HG03432 (cell line): ENCODE results near the gene B9D2.
"Not testable (repeated sequence)": the region's sequence is repeated elsewhere in the genome, so short reads cannot be mapped to it uniquely, and the experiment has no call there.

Experiments
- ATAC-seq: cut with Tn5 transposase; IDR thresholded peaks from one replicate; pipeline ENCODE4 v1.9.1; 2021; ENCODE audit warnings: mild to moderate bottlenecking, moderate library complexity; ENCODE audit not compliant: unreplicated experiment

The B9D2 gene

DNA sequence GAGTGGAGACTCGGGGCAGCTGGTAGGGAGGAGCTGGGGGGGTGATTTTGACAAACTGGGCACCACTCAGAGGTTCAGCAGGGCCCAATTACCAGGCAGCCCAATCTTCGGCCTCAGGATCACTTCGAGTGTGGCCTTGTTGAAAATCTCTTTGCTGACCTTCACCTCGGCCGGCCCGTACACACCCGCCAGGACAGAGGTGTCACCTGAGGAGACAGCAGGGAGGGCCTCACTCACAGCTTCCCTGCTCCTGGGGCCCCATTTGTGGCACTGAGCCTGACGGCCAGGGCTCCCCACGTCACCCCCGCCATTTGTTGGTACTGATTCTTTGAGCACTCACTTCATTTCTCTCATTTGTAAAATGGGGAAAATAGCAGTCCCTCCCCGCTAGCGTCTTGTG lies 28.8 kb upstream of the B9D2 start:
- ATAC-seq = no peak

DNA sequence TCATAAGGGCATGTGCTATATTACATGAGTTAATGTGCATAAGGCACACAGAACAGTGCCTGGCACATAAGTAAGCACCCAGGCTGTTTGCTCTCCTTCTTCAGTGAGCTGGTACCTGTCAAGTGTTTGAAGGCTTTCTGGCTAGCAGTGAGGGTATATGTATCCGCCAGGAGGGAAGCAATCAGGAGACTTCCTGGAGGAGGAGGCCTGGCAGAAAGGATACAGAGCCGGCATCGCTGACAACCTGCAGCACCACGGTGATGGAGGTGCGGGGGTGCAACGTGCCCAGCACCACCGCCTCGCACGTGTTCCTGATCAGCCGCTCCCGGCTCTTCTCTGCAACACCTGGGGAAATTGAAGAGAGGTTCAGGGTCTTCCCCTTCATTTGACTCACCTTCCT lies 27.7 kb upstream of the B9D2 start:
- ATAC-seq = no peak

DNA sequence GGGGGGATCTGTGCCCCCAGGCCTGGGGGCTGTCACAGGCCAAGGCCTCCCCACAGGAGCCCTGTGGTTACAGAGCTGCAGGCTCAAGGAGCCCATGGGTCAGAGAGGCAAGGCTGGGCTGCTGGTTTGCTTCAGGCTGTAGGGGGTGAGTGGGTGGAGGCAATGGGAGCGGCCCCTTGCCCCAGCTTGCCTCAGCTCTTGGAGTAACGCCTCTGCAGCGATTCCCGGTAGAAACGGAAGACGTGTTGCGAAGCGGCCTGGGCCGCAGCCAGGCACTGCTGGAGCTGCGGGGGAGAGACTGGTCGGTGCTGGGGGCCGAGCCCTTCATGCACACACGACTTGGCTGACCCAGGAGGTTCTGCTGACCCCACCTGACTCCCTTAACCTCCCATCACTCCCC lies 22.5 kb upstream of the B9D2 start:
- ATAC-seq = no peak

DNA sequence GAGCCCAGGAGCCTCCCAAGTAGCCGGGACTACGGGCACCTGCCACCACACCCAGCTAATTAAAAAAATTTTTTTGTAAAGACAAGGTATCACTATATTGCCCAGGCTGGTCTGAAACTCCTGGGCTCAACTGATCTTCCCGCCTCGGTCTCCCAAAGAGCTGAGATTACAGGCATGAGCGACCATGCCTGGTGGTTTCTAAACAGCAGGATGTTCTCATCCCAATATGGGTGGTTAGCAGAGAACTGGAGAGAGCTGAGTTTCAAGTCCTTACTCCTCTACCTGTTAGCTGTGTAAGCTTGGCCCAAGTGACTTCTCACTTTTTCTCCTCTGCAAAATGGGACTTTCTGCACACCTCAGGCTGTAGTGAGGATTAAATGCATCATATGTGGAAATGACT lies 20.4 kb upstream of the B9D2 start:
- ATAC-seq = no peak

DNA sequence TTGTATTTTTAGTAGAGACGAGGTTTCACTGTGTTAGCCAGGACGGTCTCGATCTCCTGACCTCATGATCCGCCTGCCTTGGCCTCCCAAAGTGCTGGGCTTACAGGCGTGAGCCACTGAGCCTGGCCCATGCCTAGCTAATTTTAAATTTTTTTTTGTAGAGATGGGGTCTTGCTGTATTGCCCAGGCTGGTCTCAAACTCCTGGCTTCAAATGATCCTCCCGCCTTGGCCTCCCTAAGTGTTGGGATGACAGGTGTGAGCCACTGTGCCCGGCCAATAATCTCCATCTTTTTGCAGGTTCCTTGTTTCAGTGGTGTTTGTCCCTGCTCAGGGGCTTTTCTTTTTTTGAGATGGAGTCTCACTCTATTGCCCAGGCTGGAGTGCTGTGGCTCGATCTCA lies 17.6 kb upstream of the B9D2 start:
- ATAC-seq = not testable (repeated sequence)

DNA sequence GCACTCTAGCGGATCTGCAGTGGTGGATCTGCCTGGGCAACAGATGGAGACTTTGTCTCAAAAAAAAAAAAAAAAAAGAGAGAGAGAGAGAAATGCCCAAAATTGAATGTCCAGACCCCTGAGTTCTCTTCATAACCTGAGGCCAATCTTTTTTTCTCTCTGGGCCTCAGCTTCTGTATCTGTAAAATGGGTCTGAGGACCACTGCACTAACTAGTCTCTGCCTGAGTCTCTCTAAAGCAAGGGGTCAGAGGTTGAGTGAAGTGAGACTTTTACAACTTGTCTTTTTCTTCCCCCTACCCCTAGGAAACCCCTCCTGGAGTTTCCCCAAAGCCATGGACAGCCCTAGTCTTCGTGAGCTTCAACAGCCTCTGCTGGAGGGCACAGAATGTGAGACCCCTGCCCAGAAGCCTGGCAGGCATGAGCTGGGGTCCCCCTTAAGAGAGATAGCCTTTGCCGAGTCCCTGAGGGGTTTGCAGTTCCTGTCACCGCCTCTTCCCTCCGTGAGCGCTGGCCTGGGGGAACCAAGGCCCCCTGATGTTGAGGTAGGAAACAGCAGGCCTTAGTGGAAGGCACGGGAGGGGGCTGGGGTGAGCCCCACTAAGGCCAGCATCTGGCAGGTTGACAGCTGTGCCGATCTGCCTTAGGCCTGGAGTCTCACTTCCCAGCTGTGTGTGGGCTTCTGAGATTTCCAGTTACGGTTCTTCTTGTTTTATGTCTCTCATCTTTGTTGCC lies 14.2 kb upstream of the B9D2 start:
- ATAC-seq = peak; percentile 70

DNA sequence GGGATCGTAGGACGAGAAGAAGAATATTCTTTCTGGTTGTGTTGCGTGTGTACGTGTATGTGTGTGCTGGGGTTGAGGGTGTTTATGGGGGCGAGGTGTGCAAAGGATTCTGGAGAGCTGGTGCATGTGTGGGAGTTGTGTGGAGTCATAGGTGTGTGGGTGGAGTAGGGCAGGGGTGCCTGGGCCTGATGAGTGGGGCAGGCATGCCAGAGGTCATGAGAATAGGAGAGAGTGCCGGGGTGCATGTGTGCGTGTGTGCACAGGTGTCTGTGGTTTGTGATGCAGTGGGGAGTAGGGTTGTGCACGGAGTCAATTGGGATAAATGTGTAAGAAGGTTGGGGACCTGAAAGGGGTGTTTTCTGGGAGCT lies 13.0 kb upstream of the B9D2 start:
- no peak for ATAC-seq

DNA sequence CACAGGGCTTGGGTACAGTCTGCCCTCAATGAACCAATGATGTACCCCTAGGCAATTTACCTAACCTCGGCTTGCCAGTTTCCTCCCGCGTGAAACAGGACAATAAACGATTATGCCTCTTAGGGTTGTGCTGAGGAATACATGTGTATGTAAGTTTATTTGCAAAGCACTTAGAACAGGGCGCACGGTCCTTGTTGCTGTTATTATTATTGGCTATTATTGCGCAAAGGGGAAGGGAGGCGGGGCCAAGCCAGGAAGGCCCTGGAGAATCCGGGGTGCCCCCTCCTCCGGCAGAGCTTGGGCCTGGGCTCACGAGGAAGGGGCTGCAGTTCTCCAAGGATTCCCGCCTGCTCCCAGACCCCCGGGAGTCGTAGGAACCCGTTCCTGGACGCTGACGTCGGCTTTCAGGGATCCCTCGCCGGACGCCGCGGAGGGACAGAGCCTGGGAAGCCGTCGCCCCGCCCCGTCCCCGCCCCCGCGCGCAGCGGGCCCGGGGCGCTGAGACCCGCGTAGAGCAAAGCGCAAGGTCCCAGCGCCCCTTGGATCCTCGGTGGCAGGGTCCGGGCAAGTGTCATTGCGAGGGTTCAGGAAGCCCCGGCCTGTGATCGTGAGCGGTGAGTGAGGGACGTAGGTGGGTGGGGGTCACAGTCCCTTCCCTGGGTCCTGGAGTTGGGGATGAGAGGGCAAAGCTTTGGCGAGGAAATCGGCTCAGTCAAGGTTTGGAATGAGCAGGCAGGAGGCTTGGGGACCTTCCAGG lies 12.5 kb upstream of the B9D2 start, which contains the start of gene TMEM91:
Gene TMEM91, plus strand, starts transcription at position 293 of the 757 bp plus-strand sequence. CDS start 1,777 bp downstream, outside the sequence.
- ATAC-seq = no peak

DNA sequence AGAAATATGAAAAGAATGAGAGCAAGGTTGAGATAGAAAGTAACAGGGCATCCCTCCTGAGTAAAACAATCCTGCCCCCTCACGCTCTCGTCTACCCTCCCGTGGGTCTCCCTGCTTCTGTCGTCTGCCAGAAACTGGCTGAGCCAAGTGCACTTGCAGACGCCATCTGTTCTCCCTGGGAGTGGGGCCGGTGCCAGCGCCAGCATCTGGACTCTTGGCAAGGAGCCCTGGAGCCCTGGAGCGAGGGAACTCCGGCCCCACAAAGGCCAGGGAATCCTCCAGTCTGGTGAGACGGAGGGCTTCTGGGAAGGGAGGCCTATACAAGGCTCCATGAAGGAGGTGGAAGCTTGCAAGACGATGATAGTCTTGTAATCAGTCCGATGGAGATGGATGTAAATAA lies 10.0 kb upstream of the B9D2 start:
- ATAC-seq = no peak

DNA sequence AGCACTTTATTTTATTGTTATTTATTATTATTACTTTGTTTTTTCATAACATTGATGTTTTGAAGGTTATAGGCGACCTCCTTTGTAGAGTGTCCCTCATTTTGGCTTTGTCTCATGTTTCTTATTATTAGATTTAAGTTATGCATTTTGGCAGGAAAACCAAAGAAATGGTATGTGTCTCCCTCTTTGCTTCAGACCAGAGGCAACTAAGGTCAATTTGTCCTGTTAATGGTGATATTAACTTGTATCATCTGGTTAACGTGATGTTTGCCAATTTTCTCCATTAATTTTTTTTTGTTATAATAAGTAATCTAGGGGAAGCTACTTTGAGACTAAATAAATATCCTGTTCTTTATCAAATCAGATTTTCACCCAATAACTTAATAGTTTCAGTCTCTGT lies 8.6 kb upstream of the B9D2 start:
- no peak for ATAC-seq

DNA sequence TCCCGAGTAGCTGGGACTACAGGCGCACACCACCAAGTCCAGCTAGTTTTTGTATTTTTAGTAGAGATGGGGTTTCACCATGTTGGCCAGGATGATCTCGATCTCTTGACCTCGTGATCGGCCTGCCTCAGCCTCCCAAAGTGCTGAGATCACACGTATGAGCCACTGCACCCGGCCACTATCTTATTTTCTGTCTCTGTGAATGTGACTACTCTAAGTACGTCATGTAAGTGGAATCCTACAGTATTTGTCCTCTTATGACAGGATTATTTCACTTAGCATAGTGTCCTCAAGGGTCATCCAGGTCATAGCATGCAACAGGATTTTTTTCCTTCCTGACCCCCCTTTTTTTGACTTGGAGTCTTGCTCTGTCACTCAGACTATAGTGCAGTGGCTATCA lies 7.6 kb upstream of the B9D2 start:
- ATAC-seq = no peak

DNA sequence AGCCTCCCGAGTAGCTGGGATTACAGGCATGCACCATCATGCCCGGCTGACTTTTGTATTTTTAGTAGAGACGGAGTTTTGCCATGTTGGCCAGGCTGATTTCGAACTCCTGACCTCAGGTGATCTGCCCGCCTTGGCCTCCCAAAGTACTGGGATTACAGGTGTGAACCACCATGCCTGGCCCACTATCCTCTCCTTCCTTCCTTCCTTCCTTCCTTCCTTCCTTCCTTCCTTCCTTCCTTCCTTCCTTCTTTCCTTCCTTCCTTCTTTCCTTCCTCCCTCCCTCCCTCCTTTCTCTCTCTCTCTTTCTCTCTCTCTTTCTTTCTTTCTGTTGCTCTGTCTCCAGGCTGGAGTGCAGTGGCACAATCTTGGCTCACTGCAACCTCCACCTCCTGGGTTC lies 7.2 kb upstream of the B9D2 start:
- ATAC-seq = not testable (repeated sequence)

DNA sequence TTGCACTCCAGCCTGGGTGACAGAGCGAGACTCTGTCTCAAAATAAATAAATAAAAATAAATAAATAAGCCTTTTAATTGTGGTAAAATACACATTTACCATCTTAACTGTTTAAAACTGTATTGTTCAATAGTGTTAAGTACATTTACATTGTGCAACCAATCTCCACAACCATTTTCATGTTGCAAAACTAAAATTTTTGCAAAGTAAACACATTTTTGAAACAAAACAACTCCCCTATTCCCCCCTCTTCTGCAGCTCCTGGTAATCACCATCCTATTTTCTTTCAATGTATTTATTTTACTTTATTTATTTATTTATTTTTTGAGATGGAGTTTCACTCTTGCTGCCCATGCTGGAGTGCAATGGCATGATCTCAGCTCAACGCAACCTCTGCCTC lies 5.8 kb upstream of the B9D2 start:
- ATAC-seq = no peak

DNA sequence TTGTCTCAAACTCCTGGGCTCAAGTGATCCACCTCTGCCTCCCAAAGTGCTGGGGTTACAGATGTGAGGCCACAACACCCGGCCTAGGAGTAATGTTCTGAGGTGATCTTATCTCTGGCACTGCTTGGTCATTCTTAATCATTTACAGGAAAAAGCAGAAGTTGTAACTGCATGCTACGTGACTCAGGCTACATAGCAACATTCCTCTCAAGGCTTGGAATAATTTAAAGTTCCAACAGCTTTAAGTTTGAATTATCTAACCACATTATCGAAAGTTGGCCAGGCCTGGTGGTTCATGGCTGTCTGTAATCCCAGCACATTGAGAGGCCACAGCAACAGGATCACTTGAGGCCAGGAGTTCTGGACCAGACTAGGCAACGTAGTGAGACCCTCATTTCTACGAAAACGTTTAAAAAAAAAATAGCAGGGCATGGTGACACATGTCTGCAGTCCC lies 3.9 kb upstream of the B9D2 start:
- ATAC-seq = no peak

DNA sequence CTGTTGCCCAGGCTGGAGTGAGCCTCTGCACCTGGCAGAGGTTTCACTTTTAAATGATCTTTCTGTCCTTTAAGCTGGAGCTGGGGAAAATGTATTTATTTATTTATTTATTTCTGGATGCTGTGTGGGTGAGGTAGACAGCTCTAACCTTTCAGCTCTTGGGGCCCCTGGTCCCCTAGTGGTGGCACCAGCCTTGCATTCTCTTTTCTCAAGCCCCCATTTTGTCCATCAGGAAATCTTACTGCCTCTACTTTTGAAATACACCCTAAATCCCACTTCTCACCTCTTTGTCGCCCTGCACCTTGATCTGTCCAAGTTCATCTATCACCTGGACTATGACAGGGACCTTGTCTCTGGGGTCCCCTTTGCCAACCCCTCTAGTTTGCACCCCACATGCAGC lies 2.1 kb upstream of the B9D2 start:
- ATAC-seq = no peak

DNA sequence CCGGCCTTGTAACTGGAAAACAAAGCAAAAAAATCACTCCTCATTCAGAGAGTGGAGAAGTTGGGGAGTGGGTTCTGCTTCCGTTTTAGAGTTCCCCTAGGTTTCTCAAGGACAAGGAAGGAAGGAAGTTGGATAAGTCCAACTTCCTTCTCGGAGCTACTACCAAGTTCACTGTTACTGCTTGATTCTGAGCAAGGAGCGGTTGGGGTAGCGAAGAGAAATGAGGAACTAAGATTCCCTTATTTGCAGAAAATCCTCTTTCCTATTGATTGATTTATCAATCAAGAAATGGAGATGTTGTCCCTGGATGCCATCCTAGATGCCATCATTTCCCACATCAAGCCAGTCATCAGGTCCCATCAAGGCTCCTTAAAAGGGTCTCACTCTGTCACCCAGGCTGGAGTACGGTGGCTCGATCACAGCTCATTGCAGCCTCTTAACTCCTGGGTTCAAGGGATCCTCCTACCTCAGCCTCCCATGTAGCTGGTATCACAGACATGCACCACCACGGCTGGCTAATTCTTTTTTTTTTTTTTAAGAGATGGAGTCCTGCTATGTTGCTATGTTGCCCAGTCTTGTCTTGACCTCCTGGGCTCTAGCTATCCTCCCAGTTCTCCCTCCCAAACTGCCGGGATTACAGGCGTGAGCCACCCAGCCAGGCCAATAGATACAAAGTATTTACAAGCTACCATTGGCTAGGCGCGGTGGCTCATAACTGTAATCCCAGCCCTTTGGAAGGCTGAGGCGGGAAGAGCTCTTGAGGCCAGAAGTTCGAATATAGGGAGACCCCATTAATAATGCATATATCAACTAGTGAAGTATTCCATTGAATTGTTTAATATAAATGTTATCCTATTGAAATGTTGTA lies 809 bp upstream of the B9D2 start:
- ATAC-seq = no peak

DNA sequence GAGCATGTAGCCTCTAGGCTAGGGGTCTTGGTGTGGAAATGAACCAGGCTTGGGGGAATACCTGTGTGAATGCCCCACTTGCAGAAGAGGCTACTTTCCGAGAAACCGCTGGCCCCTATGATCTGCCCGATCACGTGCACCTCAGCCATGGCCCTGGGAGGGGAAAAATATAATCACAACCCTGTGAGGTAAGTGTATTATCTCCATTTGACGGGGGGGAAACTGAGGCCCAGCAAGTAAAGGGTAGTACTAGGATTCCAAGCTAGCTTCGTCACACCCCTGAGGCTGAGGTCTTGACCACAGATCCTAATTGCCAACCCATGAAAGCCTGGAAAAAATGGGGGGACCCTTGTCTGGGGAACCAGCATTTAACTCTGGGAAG lies 587 bp downstream of the B9D2 start:
- ATAC-seq = no peak

DNA sequence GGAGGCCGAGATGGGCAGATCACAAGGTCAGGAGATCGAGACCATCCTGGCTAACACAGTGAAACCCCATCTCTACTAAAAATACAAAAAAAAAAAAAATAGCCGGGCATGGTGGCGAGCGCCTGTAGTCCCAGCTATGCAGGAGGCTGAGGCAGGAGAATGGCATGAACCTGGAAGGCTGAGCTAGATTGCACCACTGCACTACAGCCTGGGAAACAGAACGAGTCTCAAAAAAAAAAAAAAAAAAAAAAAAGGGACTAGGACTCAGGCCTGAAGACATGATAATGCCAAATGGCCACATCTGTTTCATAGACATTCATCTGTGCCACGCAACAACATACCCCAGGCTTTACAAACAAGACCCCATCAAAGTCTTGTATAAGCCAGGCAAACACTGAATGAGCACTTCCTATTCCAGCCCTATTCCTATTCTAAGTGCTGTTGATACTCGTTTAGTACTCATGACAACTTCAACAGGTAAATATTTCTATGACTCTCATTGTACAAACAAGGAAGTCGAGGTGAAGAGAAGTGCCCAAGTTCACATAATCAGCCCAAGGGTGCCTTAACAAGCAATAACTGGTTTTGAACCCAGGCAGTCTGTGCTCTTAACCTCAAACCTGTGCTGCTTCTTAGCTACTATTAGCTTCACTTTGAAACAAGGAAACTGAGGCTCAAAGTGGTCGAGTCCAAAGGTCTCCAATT lies 1.7 kb downstream of the B9D2 start:
- ATAC-seq = no peak

DNA sequence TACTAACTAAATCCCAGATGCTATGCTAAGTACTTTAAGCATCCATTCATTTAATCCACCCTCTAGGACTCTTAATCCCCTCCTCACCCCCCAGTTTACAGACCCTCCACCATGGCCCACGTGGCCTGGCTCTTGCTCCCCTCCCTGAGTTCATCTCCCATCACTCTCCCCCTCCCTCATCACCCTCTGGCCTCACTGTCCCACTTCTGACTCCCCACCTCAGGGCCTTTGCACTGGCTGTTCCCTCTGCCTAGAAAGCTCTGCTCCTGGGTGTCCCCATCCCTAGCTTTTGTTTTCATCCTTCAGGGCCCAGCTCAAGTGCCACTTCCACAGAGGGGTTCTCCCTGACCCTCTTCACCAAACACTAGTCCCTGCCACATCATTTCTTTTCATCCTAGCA lies 4.2 kb downstream of the B9D2 start:
- ATAC-seq = no peak

DNA sequence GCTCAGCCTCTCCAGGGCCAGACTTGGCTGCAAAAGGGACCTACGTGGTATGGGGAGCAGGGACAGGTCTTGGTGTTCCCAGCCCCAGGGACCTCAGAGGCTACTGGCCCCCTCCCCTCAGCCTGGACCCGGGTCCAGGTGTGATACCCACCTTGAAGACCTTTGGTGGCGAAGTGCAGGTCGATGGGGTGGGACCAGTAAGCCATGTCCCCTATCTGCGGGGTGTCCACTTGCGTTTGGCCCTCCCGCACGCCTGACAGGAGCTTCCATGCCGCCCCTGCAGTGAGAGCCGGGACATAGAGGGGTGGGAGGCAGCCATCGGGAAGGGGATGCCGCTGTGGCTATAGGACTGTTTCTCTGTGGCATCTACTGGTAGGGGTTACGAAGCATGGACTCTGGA lies 6.2 kb downstream of the B9D2 start:
- ATAC-seq = no peak
